HEK293 (cell line): ENCODE data around the gene IGSF9.

Source experiments
- EGR2 ChIP-seq: fragments of 450-650 bp; formaldehyde crosslinking; IDR thresholded peaks from 2 replicates; pipeline ENCODE4 v1.5.1; 2016; ENCODE audit warnings: low read depth, missing biosample characterization, missing genetic modification characterization
- KLF10 ChIP-seq: fragments of 450-650 bp; IDR thresholded peaks from 2 replicates; pipeline ENCODE4 v1.5.1; 2018; ENCODE audit warnings: missing biosample characterization, mild to moderate bottlenecking, missing genetic modification characterization
- KLF8 ChIP-seq: fragments of 450-650 bp; formaldehyde crosslinking; IDR thresholded peaks from 2 replicates; pipeline ENCODE4 v1.5.1; 2016; ENCODE audit warnings: missing biosample characterization, missing genetic modification characterization
- SETDB1 ChIP-seq: IDR thresholded peaks from one replicate; pipeline ENCODE4 v1.6.1; 2017; ENCODE audit warnings: mild to moderate bottlenecking, low read length, moderate library complexity, mixed read lengths; ENCODE audit not compliant: insufficient read length
- SP7 ChIP-seq: fragments of 450-650 bp; formaldehyde crosslinking; IDR thresholded peaks from 2 replicates; pipeline ENCODE4 v1.5.1; 2016; ENCODE audit warnings: missing biosample characterization, missing genetic modification characterization
- ZNF132 ChIP-seq: fragments of 450-650 bp; formaldehyde crosslinking; IDR thresholded peaks from 2 replicates; pipeline ENCODE4 v1.5.1; 2017; ENCODE audit warnings: missing biosample characterization, missing genetic modification characterization, borderline replicate concordance
- ZNF174 ChIP-seq: fragments of 450-650 bp; formaldehyde crosslinking; IDR thresholded peaks from 2 replicates; pipeline ENCODE4 v1.5.0; 2017; ENCODE audit warnings: missing biosample characterization, mild to moderate bottlenecking, missing genetic modification characterization
- ZNF311 ChIP-seq: fragments of 450-650 bp; formaldehyde crosslinking; IDR thresholded peaks from 2 replicates; pipeline ENCODE4 v1.5.1; 2017; ENCODE audit warnings: missing biosample characterization, missing genetic modification characterization, borderline replicate concordance
- ZNF335 ChIP-seq: fragments of 450-650 bp; formaldehyde crosslinking; conservative IDR thresholded peaks from 2 replicates; pipeline ENCODE4 v1.5.1; 2016; ENCODE audit warnings: missing biosample characterization, missing genetic modification characterization
- ZNF350 ChIP-seq: fragments of 450-650 bp; formaldehyde crosslinking; IDR thresholded peaks from 2 replicates; pipeline ENCODE4 v1.5.0; 2017; ENCODE audit warnings: missing biosample characterization, mild to moderate bottlenecking, missing genetic modification characterization
- ZNF354C ChIP-seq: fragments of 450-650 bp; formaldehyde crosslinking; IDR thresholded peaks from 2 replicates; pipeline ENCODE4 v1.5.1; 2016; ENCODE audit warnings: missing biosample characterization, missing genetic modification characterization, low read depth, borderline replicate concordance
- ZNF394 ChIP-seq: fragments of 450-650 bp; formaldehyde crosslinking; IDR thresholded peaks from 2 replicates; pipeline ENCODE4 v1.5.1; 2016; ENCODE audit warnings: missing biosample characterization, missing genetic modification characterization, mild to moderate bottlenecking, moderate library complexity, borderline replicate concordance
- ZNF416 ChIP-seq: fragments of 450-650 bp; formaldehyde crosslinking; IDR thresholded peaks from 2 replicates; pipeline ENCODE4 v1.5.1; 2016; ENCODE audit warnings: missing biosample characterization, missing genetic modification characterization
- ZNF423 ChIP-seq: fragments of 450-650 bp; formaldehyde crosslinking; IDR thresholded peaks from 2 replicates; pipeline ENCODE4 v1.5.1; 2016; ENCODE audit warnings: missing biosample characterization, missing genetic modification characterization
- ZNF48 ChIP-seq: fragments of 450-650 bp; formaldehyde crosslinking; IDR thresholded peaks from 2 replicates; pipeline ENCODE4 v1.5.1; 2016; ENCODE audit warnings: missing biosample characterization, missing genetic modification characterization
- ZNF529 ChIP-seq: fragments of 450-650 bp; formaldehyde crosslinking; IDR thresholded peaks from 2 replicates; pipeline ENCODE4 v1.5.1; 2017; ENCODE audit warnings: missing genetic modification characterization, missing biosample characterization; ENCODE audit not compliant: insufficient replicate concordance
- ZNF549 ChIP-seq: fragments of 450-650 bp; IDR thresholded peaks from 2 replicates; pipeline ENCODE4 v1.5.1; 2018; ENCODE audit warnings: missing biosample characterization, missing genetic modification characterization, mild to moderate bottlenecking, inconsistent platforms, moderate library complexity
- ZNF596 ChIP-seq: fragments of 450-650 bp; IDR thresholded peaks from 2 replicates; pipeline ENCODE4 v1.5.0; 2018; ENCODE audit warnings: missing biosample characterization, mild to moderate bottlenecking, missing genetic modification characterization, moderate library complexity
- ZNF623 ChIP-seq: fragments of 450-650 bp; formaldehyde crosslinking; IDR thresholded peaks from 2 replicates; pipeline ENCODE4 v1.5.1; 2016; ENCODE audit warnings: missing biosample characterization, missing genetic modification characterization
- ZNF664 ChIP-seq: fragments of 450-650 bp; formaldehyde crosslinking; IDR thresholded peaks from 2 replicates; pipeline ENCODE4 v1.5.1; 2016; ENCODE audit warnings: missing biosample characterization, missing genetic modification characterization
- ZSCAN16 ChIP-seq: fragments of 450-650 bp; formaldehyde crosslinking; IDR thresholded peaks from 2 replicates; pipeline ENCODE4 v1.5.1; 2016; ENCODE audit warnings: missing biosample characterization, missing genetic modification characterization
- TF ChIP-seq, protein P1 (sequence below): fragments of 450-650 bp; formaldehyde crosslinking; IDR thresholded peaks from 2 replicates; pipeline ENCODE4 v1.5.1; 2017; ENCODE audit warnings: missing biosample characterization, missing genetic modification characterization
- TF ChIP-seq, protein P2 (sequence below): fragments of 450-650 bp; formaldehyde crosslinking; IDR thresholded peaks from 2 replicates; pipeline ENCODE4 v1.5.1; 2016; ENCODE audit warnings: missing biosample characterization, missing genetic modification characterization
- TF ChIP-seq, protein P3 (sequence below): fragments of 450-650 bp; formaldehyde crosslinking; IDR thresholded peaks from 2 replicates; pipeline ENCODE4 v1.5.1; 2016; ENCODE audit warnings: missing biosample characterization, missing genetic modification characterization, borderline replicate concordance
- TF ChIP-seq, protein P4 (sequence below): fragments of 450-650 bp; formaldehyde crosslinking; IDR thresholded peaks from 2 replicates; pipeline ENCODE4 v1.5.1; 2017; ENCODE audit warnings: missing biosample characterization, missing genetic modification characterization
- TF ChIP-seq, protein P5 (sequence below): fragments of 450-650 bp; IDR thresholded peaks from 2 replicates; pipeline ENCODE4 v1.5.1; 2018; ENCODE audit warnings: missing biosample characterization, mild to moderate bottlenecking, missing genetic modification characterization
- TF ChIP-seq, protein P6 (sequence below): fragments of 450-650 bp; formaldehyde crosslinking; IDR thresholded peaks from 2 replicates; pipeline ENCODE4; 2016; ENCODE audit warnings: missing biosample characterization, missing genetic modification characterization
- TF ChIP-seq, protein P7 (sequence below): fragments of 450-650 bp; formaldehyde crosslinking; IDR thresholded peaks from 2 replicates; pipeline ENCODE4 v1.5.1; 2016; ENCODE audit warnings: missing biosample characterization, missing genetic modification characterization

IGSF9 gene

DNA sequence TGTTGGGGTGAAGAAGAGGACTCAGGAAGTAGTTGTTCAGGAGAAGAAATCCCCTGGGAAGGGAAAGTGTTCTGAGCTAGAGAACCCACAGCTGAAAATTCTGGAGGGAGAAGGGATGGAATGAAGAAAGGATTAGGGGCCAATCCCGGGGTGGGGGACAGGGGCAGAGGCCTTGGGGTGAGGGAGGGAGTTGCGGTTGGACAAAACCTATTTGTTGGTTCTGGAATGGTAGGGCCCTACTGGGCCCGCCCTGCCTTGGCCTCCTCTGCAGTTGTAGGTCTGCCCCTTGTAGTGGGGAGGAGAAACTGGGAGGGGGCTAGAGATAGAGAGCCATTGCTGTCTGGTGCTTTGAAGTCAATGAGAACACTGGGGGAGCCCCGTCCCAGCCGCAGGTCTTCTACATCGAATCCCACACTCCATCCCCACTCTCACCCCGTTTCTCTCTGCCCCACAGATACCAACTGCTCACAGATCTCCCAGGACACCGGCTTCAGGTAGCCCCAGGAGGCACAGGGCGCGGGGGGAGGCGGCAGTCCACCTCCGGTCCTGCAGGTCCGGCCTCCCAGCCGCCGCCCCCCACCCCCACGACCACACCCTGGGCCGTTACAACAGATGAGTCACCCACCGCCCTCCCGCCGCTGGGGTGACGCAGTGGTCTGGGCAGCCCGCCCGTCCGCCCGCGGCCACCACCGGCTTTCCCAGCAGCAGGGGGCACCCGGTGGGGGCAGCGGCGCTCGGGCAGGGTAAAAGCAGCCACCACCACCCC, 21.2 kb downstream of the IGSF9 start (continued):
- TF ChIP-seq, protein P1, sequence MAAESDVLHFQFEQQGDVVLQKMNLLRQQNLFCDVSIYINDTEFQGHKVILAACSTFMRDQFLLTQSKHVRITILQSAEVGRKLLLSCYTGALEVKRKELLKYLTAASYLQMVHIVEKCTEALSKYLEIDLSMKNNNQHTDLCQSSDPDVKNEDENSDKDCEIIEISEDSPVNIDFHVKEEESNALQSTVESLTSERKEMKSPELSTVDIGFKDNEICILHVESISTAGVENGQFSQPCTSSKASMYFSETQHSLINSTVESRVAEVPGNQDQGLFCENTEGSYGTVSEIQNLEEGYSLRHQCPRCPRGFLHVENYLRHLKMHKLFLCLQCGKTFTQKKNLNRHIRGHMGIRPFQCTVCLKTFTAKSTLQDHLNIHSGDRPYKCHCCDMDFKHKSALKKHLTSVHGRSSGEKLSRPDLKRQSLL (tag by site-specific recombination): no peak
- TF ChIP-seq ZNF48 (no peak), ZNF664 (tag by site-specific recombination) (no peak), ZNF335 (tag by site-specific recombination) (no peak), ZNF623 (tag by site-specific recombination) (no peak), ZNF350 (no peak), ZNF549 (tag by site-specific recombination) (no peak), SP7 (peak; percentile 93), ZNF132 (tag by site-specific recombination) (no peak), ZNF174 (tag by site-specific recombination) (no peak), ZSCAN16 (tag by site-specific recombination) (no peak), KLF10 (peak; percentile 98), ZNF311 (tag by site-specific recombination) (no peak), ZNF394 (peak; percentile 78), ZNF596 (tag by site-specific recombination) (no peak), ZNF416 (tag by site-specific recombination) (0 out of 2 replicates have a peak, but pooled peaks have one; percentile 32), SETDB1 (no peak), ZNF529 (tag by site-specific recombination) (no peak), KLF8 (tag by site-specific recombination) (peak; percentile 99), ZNF423 (tag by site-specific recombination) (peak; percentile 100; the same call in 1 of the 2 replicates), ZNF354C (no peak), EGR2 (tag by site-specific recombination) (peak; percentile 97)
- TF ChIP-seq, protein P2, sequence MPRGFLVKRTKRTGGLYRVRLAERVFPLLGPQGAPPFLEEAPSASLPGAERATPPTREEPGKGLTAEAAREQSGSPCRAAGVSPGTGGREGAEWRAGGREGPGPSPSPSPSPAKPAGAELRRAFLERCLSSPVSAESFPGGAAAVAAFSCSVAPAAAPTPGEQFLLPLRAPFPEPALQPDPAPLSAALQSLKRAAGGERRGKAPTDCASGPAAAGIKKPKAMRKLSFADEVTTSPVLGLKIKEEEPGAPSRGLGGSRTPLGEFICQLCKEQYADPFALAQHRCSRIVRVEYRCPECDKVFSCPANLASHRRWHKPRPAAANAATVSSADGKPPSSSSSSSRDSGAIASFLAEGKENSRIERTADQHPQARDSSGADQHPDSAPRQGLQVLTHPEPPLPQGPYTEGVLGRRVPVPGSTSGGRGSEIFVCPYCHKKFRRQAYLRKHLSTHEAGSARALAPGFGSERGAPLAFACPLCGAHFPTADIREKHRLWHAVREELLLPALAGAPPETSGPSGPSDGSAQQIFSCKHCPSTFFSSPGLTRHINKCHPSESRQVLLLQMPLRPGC (tag by site-specific recombination): peak; percentile 90
- TF ChIP-seq, protein P3, sequence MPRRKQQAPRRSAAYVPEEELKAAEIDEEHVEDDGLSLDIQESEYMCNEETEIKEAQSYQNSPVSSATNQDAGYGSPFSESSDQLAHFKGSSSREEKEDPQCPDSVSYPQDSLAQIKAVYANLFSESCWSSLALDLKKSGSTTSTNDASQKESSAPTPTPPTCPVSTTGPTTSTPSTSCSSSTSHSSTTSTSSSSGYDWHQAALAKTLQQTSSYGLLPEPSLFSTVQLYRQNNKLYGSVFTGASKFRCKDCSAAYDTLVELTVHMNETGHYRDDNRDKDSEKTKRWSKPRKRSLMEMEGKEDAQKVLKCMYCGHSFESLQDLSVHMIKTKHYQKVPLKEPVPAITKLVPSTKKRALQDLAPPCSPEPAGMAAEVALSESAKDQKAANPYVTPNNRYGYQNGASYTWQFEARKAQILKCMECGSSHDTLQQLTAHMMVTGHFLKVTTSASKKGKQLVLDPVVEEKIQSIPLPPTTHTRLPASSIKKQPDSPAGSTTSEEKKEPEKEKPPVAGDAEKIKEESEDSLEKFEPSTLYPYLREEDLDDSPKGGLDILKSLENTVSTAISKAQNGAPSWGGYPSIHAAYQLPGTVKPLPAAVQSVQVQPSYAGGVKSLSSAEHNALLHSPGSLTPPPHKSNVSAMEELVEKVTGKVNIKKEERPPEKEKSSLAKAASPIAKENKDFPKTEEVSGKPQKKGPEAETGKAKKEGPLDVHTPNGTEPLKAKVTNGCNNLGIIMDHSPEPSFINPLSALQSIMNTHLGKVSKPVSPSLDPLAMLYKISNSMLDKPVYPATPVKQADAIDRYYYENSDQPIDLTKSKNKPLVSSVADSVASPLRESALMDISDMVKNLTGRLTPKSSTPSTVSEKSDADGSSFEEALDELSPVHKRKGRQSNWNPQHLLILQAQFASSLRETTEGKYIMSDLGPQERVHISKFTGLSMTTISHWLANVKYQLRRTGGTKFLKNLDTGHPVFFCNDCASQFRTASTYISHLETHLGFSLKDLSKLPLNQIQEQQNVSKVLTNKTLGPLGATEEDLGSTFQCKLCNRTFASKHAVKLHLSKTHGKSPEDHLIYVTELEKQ (tag by site-specific recombination): peak; percentile 94
- TF ChIP-seq, protein P4, sequence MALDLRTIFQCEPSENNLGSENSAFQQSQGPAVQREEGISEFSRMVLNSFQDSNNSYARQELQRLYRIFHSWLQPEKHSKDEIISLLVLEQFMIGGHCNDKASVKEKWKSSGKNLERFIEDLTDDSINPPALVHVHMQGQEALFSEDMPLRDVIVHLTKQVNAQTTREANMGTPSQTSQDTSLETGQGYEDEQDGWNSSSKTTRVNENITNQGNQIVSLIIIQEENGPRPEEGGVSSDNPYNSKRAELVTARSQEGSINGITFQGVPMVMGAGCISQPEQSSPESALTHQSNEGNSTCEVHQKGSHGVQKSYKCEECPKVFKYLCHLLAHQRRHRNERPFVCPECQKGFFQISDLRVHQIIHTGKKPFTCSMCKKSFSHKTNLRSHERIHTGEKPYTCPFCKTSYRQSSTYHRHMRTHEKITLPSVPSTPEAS: peak; percentile 46
- TF ChIP-seq, protein P5, sequence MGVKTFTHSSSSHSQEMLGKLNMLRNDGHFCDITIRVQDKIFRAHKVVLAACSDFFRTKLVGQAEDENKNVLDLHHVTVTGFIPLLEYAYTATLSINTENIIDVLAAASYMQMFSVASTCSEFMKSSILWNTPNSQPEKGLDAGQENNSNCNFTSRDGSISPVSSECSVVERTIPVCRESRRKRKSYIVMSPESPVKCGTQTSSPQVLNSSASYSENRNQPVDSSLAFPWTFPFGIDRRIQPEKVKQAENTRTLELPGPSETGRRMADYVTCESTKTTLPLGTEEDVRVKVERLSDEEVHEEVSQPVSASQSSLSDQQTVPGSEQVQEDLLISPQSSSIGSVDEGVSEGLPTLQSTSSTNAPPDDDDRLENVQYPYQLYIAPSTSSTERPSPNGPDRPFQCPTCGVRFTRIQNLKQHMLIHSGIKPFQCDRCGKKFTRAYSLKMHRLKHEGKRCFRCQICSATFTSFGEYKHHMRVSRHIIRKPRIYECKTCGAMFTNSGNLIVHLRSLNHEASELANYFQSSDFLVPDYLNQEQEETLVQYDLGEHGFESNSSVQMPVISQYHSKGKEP: peak; percentile 41; the same call in 1 of the 2 replicates
- TF ChIP-seq, protein P6, sequence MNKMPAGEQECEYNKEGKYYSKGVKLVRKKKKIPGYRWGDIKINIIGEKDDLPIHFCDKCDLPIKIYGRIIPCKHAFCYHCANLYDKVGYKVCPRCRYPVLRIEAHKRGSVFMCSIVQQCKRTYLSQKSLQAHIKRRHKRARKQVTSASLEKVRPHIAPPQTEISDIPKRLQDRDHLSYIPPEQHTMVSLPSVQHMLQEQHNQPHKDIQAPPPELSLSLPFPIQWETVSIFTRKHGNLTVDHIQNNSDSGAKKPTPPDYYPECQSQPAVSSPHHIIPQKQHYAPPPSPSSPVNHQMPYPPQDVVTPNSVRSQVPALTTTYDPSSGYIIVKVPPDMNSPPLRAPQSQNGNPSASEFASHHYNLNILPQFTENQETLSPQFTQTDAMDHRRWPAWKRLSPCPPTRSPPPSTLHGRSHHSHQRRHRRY (tag by site-specific recombination): no peak
- TF ChIP-seq, protein P7, sequence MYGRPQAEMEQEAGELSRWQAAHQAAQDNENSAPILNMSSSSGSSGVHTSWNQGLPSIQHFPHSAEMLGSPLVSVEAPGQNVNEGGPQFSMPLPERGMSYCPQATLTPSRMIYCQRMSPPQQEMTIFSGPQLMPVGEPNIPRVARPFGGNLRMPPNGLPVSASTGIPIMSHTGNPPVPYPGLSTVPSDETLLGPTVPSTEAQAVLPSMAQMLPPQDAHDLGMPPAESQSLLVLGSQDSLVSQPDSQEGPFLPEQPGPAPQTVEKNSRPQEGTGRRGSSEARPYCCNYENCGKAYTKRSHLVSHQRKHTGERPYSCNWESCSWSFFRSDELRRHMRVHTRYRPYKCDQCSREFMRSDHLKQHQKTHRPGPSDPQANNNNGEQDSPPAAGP (tag by site-specific recombination): peak; percentile 99
